Endothelial cell of umbilical vein (primary cell): ENCODE data around the gene PAPOLA. TPM values are rescaled to one million over a fixed set of nuclear protein-coding genes. Genes with fewer than 3 reads are reported as not detected.

Source experiments
- BruUV-seq: library from RNA; stranded (reverse); fragments of 400-500 nt; replicated peaks from 2 replicates; lab custom pipeline; 2021; lab: Mats Ljungman, UMichigan
- CTCF ChIA-PET: fragments of 300-600, 350-600 bp; sonication (Branson Sonifier 250); formaldehyde crosslinking; loops from one replicate; lab custom pipeline; 2021; ENCODE audit warnings: antibody characterized with exemption, inconsistent platforms; lab: Charles Lee
- POLR2A ChIA-PET: fragments of 300-600, 350-600 bp; sonication (Branson Sonifier 250); formaldehyde crosslinking; loops from one replicate; lab custom pipeline; 2021; ENCODE audit warnings: antibody characterized with exemption, inconsistent platforms; lab: Charles Lee
- DNase-seq: peaks from one replicate; pipeline ENCODE4 v3.0.0-alpha.2; 2011; ENCODE audit warnings: low read depth, low spot score
- FAIRE-seq: peaks from 2 replicates; lab custom pipeline; 2011; peaks lifted over from hg19 to GRCh38; lab: Jason Lieb, UNC
- H2AFZ ChIP-seq: 2 replicates; pipeline ENCODE4 v1.6.0; 2012; ENCODE audit warnings: low read depth, low read length, control low read depth, inconsistent platforms
- H3K27ac ChIP-seq: 2 replicates; pipeline ENCODE4 v1.5.1; 2011; ENCODE audit warnings: low read depth, mild to moderate bottlenecking, control low read depth, low read length, moderate library complexity; ENCODE audit not compliant: insufficient read depth
- H3K27me3 ChIP-seq, 2 experiments: 2 replicates each; pipeline versions ENCODE4 v1.6.0 to v1.6.1; 2011; ENCODE audit warnings: low read length in 2 of 2, mixed read lengths in 1 of 2; ENCODE audit not compliant: control insufficient read depth in 2 of 2, insufficient read depth in 2 of 2
- H3K36me3 ChIP-seq, 2 experiments: 2 replicates in 1 of 2; 3 replicates in 1 of 2; pipeline ENCODE4 v1.5.1; 2011; ENCODE audit warnings: low read length in 2 of 2, mild to moderate bottlenecking in 1 of 2, moderate library complexity in 1 of 2; ENCODE audit not compliant: control insufficient read depth in 2 of 2, insufficient read depth in 2 of 2; ENCODE audit errors: extremely low read depth in 1 of 2
- H3K4me1 ChIP-seq: 3 replicates; pipeline ENCODE4 v1.5.1; 2011; ENCODE audit warnings: mild to moderate bottlenecking, low read length; ENCODE audit not compliant: control insufficient read depth, insufficient read depth; ENCODE audit errors: extremely low read depth
- H3K4me2 ChIP-seq: 2 replicates; pipeline ENCODE4 v1.6.1; 2011; ENCODE audit warnings: low read length, control low read depth, mixed read lengths; ENCODE audit not compliant: insufficient read depth
- H3K4me3 ChIP-seq, 3 experiments: fragments of 200-600 bp in 1 of 3; sonication (generic), shearing (Covaris generic) in 1 of 3; replicated peaks in 1 of 3; 2 replicates each; pipeline ENCODE4 v1.5.1; 2011 to 2016; ENCODE audit warnings: control low read depth in 3 of 3, low read length in 3 of 3, mild to moderate bottlenecking in 2 of 3, inconsistent platforms in 1 of 3, low read depth in 1 of 3, moderate library complexity in 1 of 3; ENCODE audit not compliant: insufficient read depth in 1 of 3
- H3K79me2 ChIP-seq: 2 replicates; pipeline ENCODE4 v1.6.0; 2012; ENCODE audit warnings: low read length, inconsistent platforms; ENCODE audit not compliant: control insufficient read depth, insufficient read depth
- H3K9ac ChIP-seq: replicated peaks from 2 replicates; pipeline ENCODE3; 2011; ENCODE audit warnings: low read length, control low read depth; ENCODE audit not compliant: insufficient read depth; ENCODE audit errors: extremely low read depth
- H3K9me1 ChIP-seq: replicated peaks from 3 replicates; pipeline ENCODE4 v1.6.0; 2011; ENCODE audit warnings: mild to moderate bottlenecking, low read length; ENCODE audit not compliant: control insufficient read depth, insufficient read depth; ENCODE audit errors: extremely low read depth
- H3K9me3 ChIP-seq: replicated peaks from 2 replicates; pipeline ENCODE4 v1.5.1; 2012; ENCODE audit warnings: low read length, inconsistent platforms; ENCODE audit not compliant: control insufficient read depth, insufficient read depth
- H4K20me1 ChIP-seq: replicated peaks from 2 replicates; pipeline ENCODE3; 2011; ENCODE audit warnings: mild to moderate bottlenecking, low read length; ENCODE audit not compliant: control insufficient read depth, insufficient read depth; ENCODE audit errors: extremely low read depth
- CTCF ChIP-seq, 2 donors: IDR thresholded peaks; 1 replicate in 1 of 2; 2 replicates in 1 of 2; pipeline ENCODE4 v1.5.1; 2011; ENCODE audit warnings: low read length in 2 of 2, mild to moderate bottlenecking in 2 of 2, moderate library complexity in 2 of 2, control low read depth in 1 of 2, inconsistent platforms in 1 of 2, low read depth in 1 of 2; ENCODE audit not compliant: insufficient read depth in 1 of 2; ENCODE audit errors: extremely low read depth in 1 of 2
- GATA2 ChIP-seq: IDR thresholded peaks from 2 replicates; pipeline ENCODE4 v1.7.0; 2011; ENCODE audit warnings: low read depth, mild to moderate bottlenecking, moderate library complexity, mixed read lengths, low read length; ENCODE audit not compliant: insufficient read length, insufficient read depth
- JUN ChIP-seq: IDR thresholded peaks from 2 replicates; pipeline ENCODE4 v1.6.1; 2011; ENCODE audit warnings: borderline replicate concordance, low read depth; ENCODE audit not compliant: insufficient read length, insufficient read depth
- MYC ChIP-seq: IDR thresholded peaks from one replicate; pipeline ENCODE4 v1.6.1; 2011; ENCODE audit warnings: mild to moderate bottlenecking, low read depth, low read length
- POLR2A ChIP-seq: IDR thresholded peaks from 2 replicates; pipeline ENCODE4 v1.6.1; 2012; ENCODE audit warnings: low read depth, mild to moderate bottlenecking, control low read depth, low read length
- POLR2AphosphoS5 ChIP-seq: IDR thresholded peaks from 2 replicates; pipeline ENCODE4 v1.6.1; 2012; ENCODE audit warnings: low read depth, mild to moderate bottlenecking, control low read depth, low read length, moderate library complexity; ENCODE audit not compliant: insufficient read depth
- dilution Hi-C: fragments of 300-500 bp; cut with MboI; formaldehyde crosslinking; loops from one replicate; pipeline ENCODE4 v1.15.0; 2019; ENCODE audit warnings: low sequenced_read_pairs; ENCODE audit not compliant: extremely low pct_ligation_motif_present
- intact Hi-C: fragments of 100-400 bp; cut with micrococcal nuclease; formaldehyde crosslinking; loops from one replicate; pipeline ENCODE4 v1.10.0; 2022
- polyA plus RNA-seq, 4 experiments: library from polyadenylated mRNA; depleted of rRNA in 3 of 4; stranded (reverse) in 3 of 4; unstranded in 1 of 4; fragments of >200 nt; gene quantifications; 2 replicates each; pipeline versions ENCODE4 v1.2.1 to v1.2.3, GENCODE V29; 2011 to 2012; ENCODE audit warnings: missing spikeins in 1 of 4
- total RNA-seq: library from RNA; stranded (reverse); gene quantifications from 2 replicates; pipeline ENCODE4 v1.2.3, GENCODE V29; 2021
- TF ChIP-seq, protein P1 (sequence below): IDR thresholded peaks from 2 replicates; pipeline ENCODE4 v1.6.1; 2011; ENCODE audit not compliant: insufficient read depth, insufficient read length

Gene PAPOLA
- total and polyA plus RNA-seq, 2 donors (not counting 3 experiments of a cell fraction or from before 2014, with no cell fraction given) = 75.4 to 184 TPM

- H3K9ac ChIP-seq = no peak overlapping the region
- DNase-seq (no peak), FAIRE-seq (no peak)
- CTCF ChIA-PET = interaction anchor here (1.0 to 1.7 kb wide), 3 partner anchors 9 to 24 kb away, joined by 3 to 4 read pairs (median 4); no protein-coding TSS in a partner anchor
- TF ChIP-seq JUN = no peak
- no peak for TF ChIP-seq MYC
- TF ChIP-seq POLR2AphosphoS5 = no peak
- TF ChIP-seq POLR2A = no peak
- TF ChIP-seq, protein P1, sequence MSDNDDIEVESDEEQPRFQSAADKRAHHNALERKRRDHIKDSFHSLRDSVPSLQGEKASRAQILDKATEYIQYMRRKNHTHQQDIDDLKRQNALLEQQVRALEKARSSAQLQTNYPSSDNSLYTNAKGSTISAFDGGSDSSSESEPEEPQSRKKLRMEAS = no peak
- no peak for TF ChIP-seq GATA2
- intact Hi-C loops = no loop called here
- POLR2A ChIA-PET = no interaction called here
- H4K20me1 ChIP-seq = no peaks in the 10 kb centered on the region
- H3K27me3 ChIP-seq = no peaks in the 10 kb centered on the region
- H3K4me1 ChIP-seq = no peaks in the 10 kb centered on the region
- H3K79me2 ChIP-seq = peaks cover 5% of the 10 kb centered on the region
- no TSS peak for BruUV-seq
- no peak overlapping the region for H3K27ac ChIP-seq
- H3K4me2 ChIP-seq = no peak overlapping the region
- H3K9me1 ChIP-seq = no peaks in the 10 kb centered on the region
- H3K36me3 ChIP-seq = peaks cover 0 to 10% of the 10 kb centered on the region in 2 experiments
- H3K9me3 ChIP-seq = no peaks in the 10 kb centered on the region
- H2AFZ ChIP-seq = no peak overlapping the region
- H3K4me3 ChIP-seq = no peak overlapping the region
- dilution Hi-C loops = no loop called here
Observed at GRCh38 chr14:96532632-96533031, 30.4 kb downstream of the PAPOLA start.

DNA sequence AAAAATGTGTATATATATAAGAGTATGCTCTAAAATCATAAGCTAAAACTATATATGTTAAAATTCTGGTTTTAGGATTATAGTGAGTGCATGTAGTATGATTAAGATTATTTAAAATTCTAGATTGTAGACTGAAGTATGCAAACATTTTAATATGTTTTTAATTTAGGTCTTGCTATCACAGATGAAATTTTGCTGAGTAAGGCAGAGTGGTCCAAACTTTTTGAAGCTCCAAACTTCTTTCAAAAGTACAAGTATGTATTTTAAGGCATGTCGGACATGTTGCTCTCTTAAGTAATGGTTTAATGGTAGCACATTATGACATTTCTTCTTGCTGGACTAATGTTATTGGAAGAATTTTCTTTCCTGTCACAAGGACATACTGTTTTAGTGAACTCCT lies 34.6 kb downstream of the PAPOLA start:
- H3K27ac ChIP-seq = no peak overlapping the region
- dilution Hi-C loops (no loop called here), intact Hi-C loops (no loop called here)
- POLR2A ChIA-PET = interaction anchor here (0.6 kb wide), 1 partner anchor 31 kb away, joined by 3 read pairs; no protein-coding TSS in a partner anchor
- H3K4me2 ChIP-seq = no peak overlapping the region
- H3K9ac ChIP-seq = no peak overlapping the region
- no peak for DNase-seq
- no peaks in the 10 kb centered on the region for H3K27me3 ChIP-seq
- TF ChIP-seq, protein P1 = no peak
- no peak for TF ChIP-seq CTCF (IDR thresholded peaks at IDR 0.05; ENCODE audit: extremely low read depth in 1 of 2, insufficient read depth in 1 of 2, low read depth in 1 of 2, low read length in 2 of 2)
- H3K9me1 ChIP-seq = no peaks in the 10 kb centered on the region
- peaks cover 0 to 4% of the 10 kb centered on the region in 2 experiments for H3K36me3 ChIP-seq
- H3K4me3 ChIP-seq = no peak overlapping the region
- CTCF ChIA-PET = interaction anchor here (1.1 to 2.0 kb wide), 4 partner anchors 10 to 30 kb away, joined by 3 to 5 read pairs (median 4); no protein-coding TSS in a partner anchor
- no peaks in the 10 kb centered on the region for H3K79me2 ChIP-seq
- H2AFZ ChIP-seq = no peak overlapping the region
- BruUV-seq = no TSS peak
- H3K4me1 ChIP-seq = no peaks in the 10 kb centered on the region
- FAIRE-seq = no peak
- no peaks in the 10 kb centered on the region for H3K9me3 ChIP-seq
- no peaks in the 10 kb centered on the region for H4K20me1 ChIP-seq
